IgD-negative memory B cell (primary cell): ENCODE results near the gene ETFBKMT. TPM values are rescaled to one million over a fixed set of nuclear protein-coding genes. Genes with fewer than 3 reads are reported as not detected.
"Not testable (repeated sequence)": the region's sequence is repeated elsewhere in the genome, so short reads cannot be mapped to it uniquely, and the experiment has no call there.

Experiments used
- H3K27ac Mint-ChIP-seq, 3 donors: one replicate each; pipeline ENCODE4 v1.8.0; 2020 to 2022; ENCODE audit warnings: mild to moderate bottlenecking in 3 of 3, mixed read lengths in 3 of 3, moderate library complexity in 1 of 3
- H3K27me3 Mint-ChIP-seq: one replicate; pipeline ENCODE4 v1.8.0; 2021; ENCODE audit warnings: mixed read lengths
- H3K36me3 Mint-ChIP-seq: one replicate; pipeline ENCODE4 v1.8.0; 2020; ENCODE audit warnings: mild to moderate bottlenecking, mixed read lengths
- H3K4me1 Mint-ChIP-seq, 3 donors: one replicate each; pipeline ENCODE4 v1.8.0; 2020 to 2022; ENCODE audit warnings: mixed read lengths in 3 of 3, mild to moderate bottlenecking in 1 of 3
- H3K4me3 Mint-ChIP-seq, 4 donors: one replicate each; pipeline ENCODE4 v1.8.0; 2020 to 2022; ENCODE audit warnings: mild to moderate bottlenecking in 4 of 4, mixed read lengths in 4 of 4, moderate library complexity in 3 of 4
- H3K9me3 Mint-ChIP-seq, 3 donors: one replicate each; pipeline ENCODE4 v1.8.0; 2020 to 2021; ENCODE audit warnings: mixed read lengths in 3 of 3, mild to moderate bottlenecking in 1 of 3
- polyA plus RNA-seq: library from polyadenylated mRNA; unstranded; fragments of 300-500 nt; fragmentation: Illumina TruSeq; gene quantifications from one replicate; pipeline ENCODE4 v1.2.3, GENCODE V29; 2021

Gene ETFBKMT
- polyA plus RNA-seq, 1 donor from 2014 or later: 1.3 TPM

DNA sequence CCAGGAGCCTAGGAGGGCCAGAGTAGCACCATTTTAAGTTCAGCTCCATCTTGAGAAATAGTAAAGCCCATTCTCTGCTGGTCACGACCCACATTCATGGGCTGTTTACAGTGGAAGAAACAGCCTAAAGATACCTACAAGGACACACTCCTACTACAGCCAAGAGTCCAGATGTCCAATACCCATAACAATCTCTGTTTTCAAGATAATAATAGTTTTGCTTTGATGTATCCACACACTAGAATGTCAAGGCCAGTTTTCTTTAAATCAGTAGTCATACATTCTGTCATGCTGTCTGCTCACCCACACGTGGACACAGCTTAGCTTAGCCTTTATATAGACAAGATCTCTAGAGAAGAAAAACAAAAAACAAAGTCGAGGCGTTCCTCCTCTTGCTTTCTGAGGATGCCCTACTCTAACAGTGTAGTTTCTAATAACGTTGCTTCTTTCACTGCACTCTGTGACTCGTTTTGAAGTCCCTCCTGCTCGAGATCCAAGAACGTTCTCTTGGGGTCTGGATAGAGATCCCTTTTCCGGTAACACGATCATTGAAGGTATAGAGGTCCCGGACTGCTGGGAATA, 17.9 kb upstream of the ETFBKMT start:
- Mint-ChIP-seq H3K9me3 (no peaks in the 10 kb centered on the region), H3K4me3 (no peak overlapping the region), H3K27ac (peak overlapping the region in 1 of 3 donors; percentile 90), H3K4me1 (peaks cover 12 to 18% (median 15%) of the 10 kb centered on the region in 3 donors), H3K36me3 (no peaks in the 10 kb centered on the region), H3K27me3 (no peaks in the 10 kb centered on the region)

DNA sequence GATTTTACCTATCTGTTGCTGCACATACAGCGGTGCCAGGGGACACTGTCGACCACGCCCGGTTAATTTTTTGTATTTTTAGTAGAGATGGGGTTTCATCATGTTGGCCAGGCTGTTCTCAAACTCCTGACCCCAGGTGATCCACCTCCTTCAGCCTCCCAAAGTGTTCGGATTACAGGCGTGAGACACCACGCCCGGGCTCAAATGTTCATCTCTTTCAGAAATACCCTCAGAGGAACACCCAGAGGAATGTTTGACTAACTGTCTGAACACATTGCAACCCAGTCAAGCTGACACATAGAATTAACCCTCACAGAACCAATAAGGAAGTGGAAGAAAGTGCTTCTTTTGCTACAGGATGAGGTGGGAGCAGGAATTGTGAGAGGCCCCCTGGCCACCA, 15.0 kb upstream of the ETFBKMT start:
- no peak overlapping the region for H3K27ac Mint-ChIP-seq
- no peaks in the 10 kb centered on the region for H3K9me3 Mint-ChIP-seq
- no peaks in the 10 kb centered on the region for H3K27me3 Mint-ChIP-seq
- H3K36me3 Mint-ChIP-seq: no peaks in the 10 kb centered on the region
- H3K4me1 Mint-ChIP-seq: peaks cover 9 to 22% (median 13%) of the 10 kb centered on the region in 3 donors
- H3K4me3 Mint-ChIP-seq: no peak overlapping the region

DNA sequence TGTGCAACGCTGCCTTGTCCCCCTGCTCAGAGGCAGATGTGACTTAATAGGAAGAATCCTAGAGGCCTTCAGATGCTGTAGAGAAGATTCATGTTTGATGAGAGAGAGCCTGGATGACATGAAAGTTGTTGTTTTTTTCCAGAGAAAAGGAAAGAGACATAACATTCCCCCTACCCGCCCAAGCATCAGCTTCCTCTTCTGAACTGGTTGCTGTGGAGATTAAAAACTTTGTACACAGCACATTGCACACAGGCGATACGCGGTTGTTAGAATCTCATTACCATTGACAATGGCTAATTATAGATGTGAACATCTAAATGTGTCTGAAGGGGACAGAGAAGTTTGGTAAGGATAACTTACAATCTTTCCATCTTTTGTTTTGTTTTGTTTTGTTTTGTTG, 13.6 kb upstream of the ETFBKMT start:
- Mint-ChIP-seq H3K4me1 (peaks cover 9 to 19% (median 13%) of the 10 kb centered on the region in 3 donors), H3K27me3 (no peaks in the 10 kb centered on the region), H3K36me3 (no peaks in the 10 kb centered on the region)

DNA sequence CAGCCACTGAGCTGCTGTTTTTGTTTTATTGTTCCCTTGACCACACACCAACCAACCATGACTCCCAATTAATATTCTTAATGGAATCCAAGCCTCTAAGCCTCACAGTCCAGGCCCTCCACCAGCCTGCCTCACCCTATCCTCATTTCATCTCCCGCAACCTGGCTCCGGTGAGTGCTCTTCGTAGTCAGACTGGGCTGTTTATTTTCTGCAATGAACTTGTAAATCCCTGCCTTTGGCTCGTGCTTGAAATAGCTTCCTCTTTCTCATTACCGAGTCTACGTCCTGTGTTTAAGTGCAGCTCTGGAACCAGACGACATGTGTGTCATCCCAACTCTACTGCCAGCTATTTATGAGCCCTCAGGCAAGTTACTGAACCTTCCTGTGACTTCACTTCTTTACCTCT, 12.4 kb upstream of the ETFBKMT start:
- Mint-ChIP-seq H3K4me1 (peaks cover 9 to 17% (median 13%) of the 10 kb centered on the region in 3 donors), H3K27me3 (no peaks in the 10 kb centered on the region), H3K27ac (no peak overlapping the region), H3K36me3 (no peaks in the 10 kb centered on the region), H3K4me3 (no peak overlapping the region), H3K9me3 (no peaks in the 10 kb centered on the region)

More for the DNA sequence above, 13.6 kb upstream of the ETFBKMT start:
- H3K27ac Mint-ChIP-seq: no peak overlapping the region
- no peaks in the 10 kb centered on the region for H3K9me3 Mint-ChIP-seq
- peak overlapping the region in 2 of 4 donors; percentile 20 to 76 for H3K4me3 Mint-ChIP-seq

DNA sequence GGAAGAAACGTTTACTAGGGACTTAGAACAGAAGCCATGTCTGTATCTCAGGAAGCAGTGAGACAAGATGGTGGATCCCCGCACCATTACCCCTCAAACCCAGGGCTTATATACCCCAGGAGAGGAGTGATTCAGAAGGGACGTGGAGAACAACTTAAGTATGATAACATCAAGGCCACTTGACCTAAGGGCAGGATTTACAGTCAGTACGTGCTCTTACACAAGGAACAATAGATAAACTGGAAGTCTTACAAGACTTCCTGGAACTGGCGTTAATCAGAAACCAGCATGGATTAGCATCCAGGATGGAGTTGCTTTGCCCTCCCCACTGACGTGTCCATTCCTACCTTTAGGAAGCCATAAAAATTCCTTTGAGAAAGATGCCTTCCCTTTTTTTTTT, 8.6 kb upstream of the ETFBKMT start:
- Mint-ChIP-seq H3K27me3 (no peaks in the 10 kb centered on the region), H3K36me3 (no peaks in the 10 kb centered on the region), H3K4me1 (peaks cover 8 to 17% (median 16%) of the 10 kb centered on the region in 3 donors), H3K9me3 (no peaks in the 10 kb centered on the region), H3K27ac (no peak overlapping the region), H3K4me3 (no peak overlapping the region)

DNA sequence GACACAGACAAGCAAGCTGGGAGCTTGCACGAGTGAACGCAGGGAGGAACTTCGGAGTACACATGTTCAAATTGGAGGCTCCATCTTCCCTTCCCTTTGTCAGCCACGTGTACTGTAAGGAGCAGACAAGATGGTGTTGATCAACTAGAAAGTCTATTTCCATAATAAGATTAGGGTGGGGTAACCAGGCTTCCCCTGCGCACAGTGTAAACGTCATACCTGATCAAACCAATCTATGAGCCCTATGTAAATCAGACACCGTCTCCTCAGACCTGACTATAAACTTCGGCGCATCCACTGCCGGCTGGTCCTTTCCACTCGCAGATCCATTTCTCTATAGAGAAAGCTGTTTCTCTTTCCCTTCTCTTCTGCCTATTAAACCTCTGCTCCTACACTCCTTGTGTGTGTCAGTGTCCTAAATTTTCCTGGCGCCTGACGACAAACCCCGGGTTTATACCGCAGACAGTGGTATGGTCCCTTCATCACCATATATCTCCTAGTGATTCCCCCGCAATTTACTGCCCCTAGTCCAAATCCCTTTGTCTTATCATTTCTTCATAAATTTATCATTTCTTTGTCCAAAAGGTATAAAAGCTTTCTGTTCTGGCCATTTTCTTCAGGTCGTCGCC, 7.5 kb upstream of the ETFBKMT start:
- H3K4me3 Mint-ChIP-seq: peak overlapping the region in 1 of 4 donors; percentile 7
- peaks cover 6 to 11% (median 9%) of the 10 kb centered on the region in 3 donors for H3K4me1 Mint-ChIP-seq
- H3K27ac Mint-ChIP-seq: peak overlapping the region in 1 of 3 donors; percentile 0

DNA sequence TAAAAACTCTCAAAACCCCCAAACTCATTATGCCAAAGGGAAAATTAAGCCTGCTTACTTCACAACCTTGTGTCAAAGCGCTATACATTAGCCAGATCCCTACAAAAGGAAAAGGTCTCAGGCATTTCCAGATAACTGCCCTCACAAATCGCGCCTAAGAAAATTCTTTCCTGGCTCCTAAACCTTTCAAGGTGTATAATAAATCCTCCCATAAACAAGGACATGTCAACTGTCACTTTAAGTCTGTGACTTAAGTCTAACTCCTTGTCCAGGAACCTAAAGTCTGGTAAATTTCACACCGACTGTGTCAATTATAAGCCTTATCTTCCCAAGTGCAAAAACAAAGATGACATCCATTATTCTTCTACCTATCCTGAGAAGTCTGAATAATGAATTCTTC, 4.3 kb upstream of the ETFBKMT start:
- Mint-ChIP-seq H3K4me3 (no peak overlapping the region), H3K9me3 (no peaks in the 10 kb centered on the region), H3K36me3 (no peaks in the 10 kb centered on the region), H3K4me1 (peaks cover 11 to 14% (median 12%) of the 10 kb centered on the region in 3 donors), H3K27ac (no peak overlapping the region), H3K27me3 (no peaks in the 10 kb centered on the region)

More for the DNA sequence above, 7.5 kb upstream of the ETFBKMT start:
- Mint-ChIP-seq H3K27me3 (no peaks in the 10 kb centered on the region), H3K36me3 (no peaks in the 10 kb centered on the region), H3K9me3 (no peaks in the 10 kb centered on the region)

DNA sequence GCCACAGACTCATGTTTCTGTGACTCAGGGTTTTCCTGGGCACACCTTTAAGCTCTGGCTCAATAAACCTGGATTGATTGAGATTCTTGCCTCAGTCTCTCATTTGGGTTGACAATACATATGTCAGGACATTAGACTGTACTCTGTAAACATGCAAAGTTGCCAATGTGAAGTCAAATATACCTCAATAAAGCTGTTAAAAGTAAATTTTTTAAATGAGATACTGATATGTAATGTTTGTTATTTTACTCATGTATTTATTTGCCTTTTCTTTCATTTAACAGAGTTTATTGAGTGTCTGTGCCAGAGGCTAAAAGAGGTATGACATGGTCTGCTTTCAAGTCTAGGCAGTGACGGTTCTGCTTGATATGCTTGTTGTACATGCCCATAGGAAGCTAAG, 3.7 kb upstream of the ETFBKMT start:
- peaks cover 13 to 18% (median 17%) of the 10 kb centered on the region in 3 donors for H3K4me1 Mint-ChIP-seq
- H3K4me3 Mint-ChIP-seq: peak overlapping the region in 1 of 4 donors; percentile 22
- H3K27ac Mint-ChIP-seq: peak overlapping the region in 1 of 3 donors; percentile 19
- H3K36me3 Mint-ChIP-seq: no peaks in the 10 kb centered on the region
- H3K27me3 Mint-ChIP-seq: no peaks in the 10 kb centered on the region
- no peaks in the 10 kb centered on the region for H3K9me3 Mint-ChIP-seq

DNA sequence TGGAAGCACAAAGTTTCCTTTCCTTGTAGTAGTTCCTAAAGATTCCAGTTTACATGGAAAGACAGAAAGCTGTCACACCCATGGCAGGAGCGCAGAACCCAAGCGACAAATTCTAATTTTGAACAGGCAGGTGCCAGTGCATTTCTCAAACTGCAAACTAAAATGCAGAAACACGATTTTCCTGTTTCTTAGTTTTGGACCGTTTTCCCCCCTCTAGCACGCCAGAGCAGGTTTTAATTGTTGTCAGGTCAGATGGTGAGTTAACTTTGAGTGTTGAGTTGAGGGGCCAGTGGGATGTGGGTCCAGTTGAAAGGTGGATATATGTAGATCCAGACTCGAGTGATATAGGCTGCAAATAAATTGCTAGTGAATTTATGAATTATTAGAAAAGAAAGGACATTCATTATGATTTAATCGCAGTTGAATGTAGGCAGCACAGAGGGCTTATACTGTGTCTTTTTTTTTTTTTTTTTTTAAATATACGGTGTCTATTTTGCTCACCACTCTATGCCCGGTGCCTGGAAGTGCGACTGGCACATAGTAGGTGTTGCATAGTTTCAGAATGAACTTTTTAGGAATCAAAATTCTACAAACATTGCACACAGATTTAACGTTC, 909 bp upstream of the ETFBKMT start:
- no peaks in the 10 kb centered on the region for H3K27me3 Mint-ChIP-seq
- H3K4me1 Mint-ChIP-seq: peaks cover 18 to 28% (median 20%) of the 10 kb centered on the region in 3 donors
- peak overlapping the region; percentile 88 to 100 (median 98) for H3K4me3 Mint-ChIP-seq
- H3K36me3 Mint-ChIP-seq: peaks cover 2% of the 10 kb centered on the region
- H3K9me3 Mint-ChIP-seq: no peaks in the 10 kb centered on the region
- H3K27ac Mint-ChIP-seq: peak overlapping the region; percentile 88 to 99 (median 96)

DNA sequence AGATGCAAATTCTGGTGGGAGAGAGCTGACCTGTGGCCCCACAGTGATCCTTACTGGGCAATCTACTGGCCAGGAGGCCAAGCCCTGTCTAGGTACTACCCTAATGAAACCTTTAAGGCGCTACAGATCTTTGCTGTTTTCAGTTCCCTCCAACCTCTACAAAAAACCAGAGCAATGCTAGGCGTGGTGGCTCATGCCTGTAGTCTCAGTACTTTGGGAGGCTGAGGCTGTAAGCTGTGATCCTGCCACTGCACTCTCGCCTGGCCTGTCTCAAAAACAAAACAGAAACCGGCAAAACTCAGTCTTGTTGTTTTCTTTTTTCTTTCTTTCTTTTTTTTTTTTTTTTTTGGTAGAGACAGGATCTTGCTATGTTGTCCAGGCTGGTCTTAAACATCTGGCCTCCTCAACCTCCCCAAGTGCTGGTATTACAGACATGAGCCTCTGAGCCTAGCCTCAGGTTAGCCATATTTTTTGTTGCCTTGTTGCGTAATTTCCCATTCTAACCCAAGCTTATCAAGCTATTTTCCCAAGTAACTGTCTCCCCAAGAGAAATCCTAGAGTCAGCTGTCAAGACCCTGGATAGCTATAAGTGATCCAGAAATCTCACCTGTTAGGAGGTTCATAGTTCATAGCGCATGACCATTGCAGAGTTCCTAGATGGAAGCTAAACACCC, 2.8 kb downstream of the ETFBKMT start:
- Mint-ChIP-seq H3K36me3 (peaks cover 4% of the 10 kb centered on the region), H3K27me3 (no peaks in the 10 kb centered on the region), H3K4me3 (peak overlapping the region in 3 of 4 donors; percentile 85 to 91 (median 90)), H3K4me1 (peaks cover 19 to 33% (median 25%) of the 10 kb centered on the region in 3 donors), H3K9me3 (peaks cover 0 to 14% (median 2%) of the 10 kb centered on the region in 3 donors), H3K27ac (peak overlapping the region; percentile 48 to 97 (median 88))

DNA sequence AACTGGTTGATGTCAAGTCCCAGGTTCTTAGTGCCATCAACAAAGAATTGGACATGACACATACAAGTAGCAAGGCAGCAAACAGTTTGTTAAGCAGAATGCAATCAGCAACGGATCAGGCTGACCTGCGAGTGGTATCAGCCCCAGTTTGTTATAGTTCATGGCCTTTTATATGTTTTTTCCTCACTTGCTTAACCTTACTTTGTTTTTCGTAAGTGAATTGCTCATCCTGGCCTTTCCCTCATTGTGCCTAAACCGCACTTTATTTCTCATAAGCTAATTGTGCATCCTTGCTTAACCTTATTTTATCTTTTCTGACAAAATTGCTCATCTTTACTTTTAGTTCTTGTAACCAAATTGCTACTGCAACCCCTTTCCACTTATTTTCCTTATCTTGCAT, 4.1 kb downstream of the ETFBKMT start:
- Mint-ChIP-seq H3K27ac (peak overlapping the region in 1 of 3 donors; percentile 10), H3K4me1 (peaks cover 19 to 29% (median 22%) of the 10 kb centered on the region in 3 donors), H3K27me3 (no peaks in the 10 kb centered on the region), H3K36me3 (peaks cover 4% of the 10 kb centered on the region), H3K9me3 (peaks cover 0 to 14% (median 2%) of the 10 kb centered on the region in 3 donors), H3K4me3 (peak overlapping the region in 1 of 4 donors; percentile 25)

DNA sequence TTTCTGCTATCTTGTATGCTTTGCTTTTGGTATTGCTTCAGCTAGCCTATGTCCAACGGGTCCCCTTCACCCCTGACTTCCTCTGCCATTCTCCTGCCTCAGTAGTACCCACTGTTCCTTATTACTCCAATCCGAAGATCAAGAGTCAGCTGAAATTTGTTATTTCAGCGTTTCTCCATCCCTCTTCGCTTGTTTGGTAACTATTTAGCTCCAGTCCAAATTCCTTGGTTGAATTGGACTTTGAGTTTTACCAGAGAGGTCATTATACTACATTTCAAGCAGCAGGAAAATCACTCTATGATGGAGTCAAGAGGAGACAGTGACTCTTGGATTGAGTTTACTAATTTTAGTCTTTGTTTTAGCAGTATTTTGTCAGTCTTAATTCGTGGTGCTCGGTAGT, 4.5 kb downstream of the ETFBKMT start:
- H3K27me3 Mint-ChIP-seq: no peaks in the 10 kb centered on the region
- H3K4me1 Mint-ChIP-seq: peaks cover 19 to 29% (median 22%) of the 10 kb centered on the region in 3 donors
- H3K9me3 Mint-ChIP-seq: peaks cover 0 to 18% (median 2%) of the 10 kb centered on the region in 3 donors
- peak overlapping the region in 2 of 3 donors; percentile 10 to 13 for H3K27ac Mint-ChIP-seq
- peaks cover 4% of the 10 kb centered on the region for H3K36me3 Mint-ChIP-seq
- peak overlapping the region in 1 of 4 donors; percentile 25 for H3K4me3 Mint-ChIP-seq

DNA sequence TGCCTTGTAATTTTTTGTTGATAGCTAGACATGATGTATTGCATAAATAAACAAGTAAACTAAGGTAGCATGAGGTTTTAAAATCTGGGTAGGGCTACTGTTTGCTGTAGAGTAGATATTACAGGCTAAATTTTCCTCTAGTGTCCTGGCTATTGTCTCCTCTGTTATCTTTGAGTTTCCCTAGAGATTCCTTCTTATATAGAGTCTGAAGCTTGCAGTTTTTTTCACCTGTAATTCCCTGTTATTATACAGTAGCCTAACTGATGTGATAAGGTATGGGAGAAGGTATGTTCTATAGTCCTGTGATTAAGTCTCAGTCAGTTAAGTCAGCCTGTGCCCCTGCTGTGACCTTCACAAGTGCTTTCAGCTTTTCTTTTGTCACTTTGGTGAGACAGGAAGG, 9.5 kb downstream of the ETFBKMT start:
- Mint-ChIP-seq H3K27ac (no peak overlapping the region), H3K36me3 (peaks cover 6% of the 10 kb centered on the region), H3K4me1 (peaks cover under 1 to 1% (median under 1%) of the 10 kb centered on the region in 3 donors), H3K4me3 (no peak overlapping the region), H3K9me3 (peaks cover 2 to 15% (median 4%) of the 10 kb centered on the region in 3 donors), H3K27me3 (no peaks in the 10 kb centered on the region)

DNA sequence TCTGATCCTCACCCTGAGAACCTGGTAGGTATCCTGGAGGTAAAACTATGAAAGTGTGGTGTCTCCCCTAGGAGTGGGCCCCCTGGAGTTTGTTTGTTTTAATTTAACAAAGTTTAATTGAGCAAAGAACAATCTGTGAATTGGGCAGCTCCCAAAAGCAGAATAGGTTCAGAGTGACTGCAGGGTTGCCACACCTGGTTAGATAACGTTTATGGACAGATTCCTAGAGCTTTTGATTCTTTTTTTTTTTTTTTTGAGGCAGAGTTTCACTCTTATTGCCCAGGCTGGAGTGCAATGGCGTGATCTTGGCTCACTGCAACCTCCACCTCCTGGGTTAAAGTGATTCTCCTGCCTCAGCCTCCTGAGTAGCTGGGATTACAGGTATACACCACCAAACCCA, 10.1 kb downstream of the ETFBKMT start:
- not testable (repeated sequence) for H3K4me1 Mint-ChIP-seq, H3K4me3 Mint-ChIP-seq, H3K36me3 Mint-ChIP-seq, H3K27ac Mint-ChIP-seq, H3K27me3 Mint-ChIP-seq
- H3K9me3 Mint-ChIP-seq: peaks cover 2 to 15% (median 4%) of the 10 kb centered on the region in 3 donors

DNA sequence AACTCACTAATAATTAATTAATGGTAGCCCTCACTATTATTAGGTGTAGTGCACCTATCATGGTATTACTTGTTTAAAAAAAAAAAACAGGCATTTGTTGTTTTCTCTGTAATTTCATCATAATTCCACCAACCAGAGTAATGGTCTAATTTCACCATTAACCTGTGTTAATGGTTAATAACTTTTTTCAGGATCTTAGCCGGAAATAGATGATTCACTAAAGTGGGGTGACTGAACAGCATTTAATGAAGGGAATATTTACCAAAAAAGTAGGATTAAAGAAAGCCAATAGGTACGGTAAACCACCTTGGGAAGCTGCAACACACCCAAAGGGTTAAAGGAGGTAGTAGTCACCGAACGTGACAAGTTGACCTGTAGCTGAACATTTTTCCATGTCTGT, 13.0 kb downstream of the ETFBKMT start:
- no peaks in the 10 kb centered on the region for H3K4me1 Mint-ChIP-seq
- no peaks in the 10 kb centered on the region for H3K27me3 Mint-ChIP-seq
- no peak overlapping the region for H3K4me3 Mint-ChIP-seq
- peaks cover 10% of the 10 kb centered on the region for H3K36me3 Mint-ChIP-seq
- no peak overlapping the region for H3K27ac Mint-ChIP-seq
- H3K9me3 Mint-ChIP-seq: peaks cover 0 to 4% (median 4%) of the 10 kb centered on the region in 3 donors
